NCI-H187 (cell line): ENCODE data around the gene PCDH15.

ENCODE experiments used
- DNase-seq, 2 experiments: peaks; one replicate each; lab custom pipeline; 2025; lab: John Stamatoyannopoulos, UW

The PCDH15 gene

GRCh38 chr10:54125098-54125747, 675.8 kb downstream of the PCDH15 start:
- DNase-seq, result no peak

DNA sequence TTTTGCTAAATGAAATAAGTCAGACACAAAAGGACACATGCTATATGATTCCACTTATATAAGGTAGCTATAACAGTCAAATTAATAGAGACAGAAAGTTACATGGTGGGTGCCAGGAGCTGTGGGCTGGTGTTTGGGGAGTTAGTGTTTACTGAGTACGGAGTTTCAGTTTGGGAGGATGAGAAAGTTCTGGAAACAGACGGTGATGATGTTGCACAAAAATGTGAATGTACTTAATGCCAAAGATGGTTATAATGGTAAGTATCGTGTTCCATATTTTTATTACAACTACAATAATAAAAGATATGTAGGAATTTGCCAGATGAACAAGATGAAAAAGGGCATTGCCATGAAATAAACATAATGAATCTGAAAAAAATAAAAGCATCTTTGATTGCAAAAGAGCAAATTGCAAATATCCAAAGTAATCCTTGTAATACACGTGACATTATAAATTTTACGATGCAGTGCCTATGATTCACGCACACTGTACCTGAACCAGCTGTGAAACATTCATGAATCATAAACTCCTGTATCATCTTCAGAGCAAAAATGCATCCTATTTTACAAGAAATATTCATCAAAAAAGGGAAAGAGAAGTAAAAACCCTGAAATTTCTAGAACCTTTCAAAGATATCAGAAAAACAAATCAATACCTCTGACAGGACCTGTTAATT, 676.7 kb downstream of the PCDH15 start:
- no peak for DNase-seq

GRCh38 chr10:54120806-54121205, 680.2 kb downstream of the PCDH15 start:
- no peak for DNase-seq

GRCh38 chr10:54108961-54109360, 692.1 kb downstream of the PCDH15 start:
- DNase-seq, result no peak

GRCh38 chr10:54096892-54097291, 704.1 kb downstream of the PCDH15 start:
- DNase-seq, result no peak

DNA sequence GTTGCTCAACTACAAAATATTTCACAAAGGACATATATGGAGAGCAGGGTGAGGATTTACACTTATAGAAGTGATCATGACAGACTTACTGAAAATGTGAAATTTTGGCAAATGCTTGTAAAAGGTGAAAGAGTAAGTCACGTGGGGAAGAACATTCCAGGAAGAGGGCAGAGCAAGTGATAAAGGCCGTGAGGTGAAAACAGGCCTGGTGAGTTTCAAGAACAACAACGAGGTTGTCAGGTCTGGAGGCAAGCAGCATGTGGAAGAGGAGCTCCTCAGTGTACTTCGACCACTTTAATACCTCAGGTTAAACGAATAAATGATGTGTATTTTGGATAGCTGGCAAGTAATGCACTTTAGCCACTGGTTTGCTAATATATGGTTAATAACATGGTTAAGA, 706.7 kb downstream of the PCDH15 start:
- DNase-seq, result no peak

DNA sequence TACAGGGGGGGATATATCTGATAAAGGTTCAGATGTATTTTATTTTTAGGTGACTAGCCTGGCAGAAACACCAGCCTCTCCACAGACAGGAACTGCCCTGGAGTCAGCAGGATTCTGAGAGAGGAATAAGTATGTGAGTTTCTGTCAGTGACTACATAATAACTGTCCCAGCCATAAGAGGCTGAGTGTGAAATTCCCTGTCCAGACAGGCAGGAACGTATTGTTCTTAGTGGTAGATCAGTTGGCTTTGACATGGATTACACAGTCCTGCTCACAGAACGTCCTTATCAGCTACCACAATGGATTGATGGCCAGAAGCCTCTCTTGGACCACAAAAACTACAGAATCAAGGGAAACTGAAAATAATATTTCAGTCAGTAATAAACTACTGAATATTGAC, 709.8 kb downstream of the PCDH15 start:
- DNase-seq, result no peak

- no peak for DNase-seq
Observed at GRCh38 chr10:54081950-54082349, 719.1 kb downstream of the PCDH15 start.

DNA sequence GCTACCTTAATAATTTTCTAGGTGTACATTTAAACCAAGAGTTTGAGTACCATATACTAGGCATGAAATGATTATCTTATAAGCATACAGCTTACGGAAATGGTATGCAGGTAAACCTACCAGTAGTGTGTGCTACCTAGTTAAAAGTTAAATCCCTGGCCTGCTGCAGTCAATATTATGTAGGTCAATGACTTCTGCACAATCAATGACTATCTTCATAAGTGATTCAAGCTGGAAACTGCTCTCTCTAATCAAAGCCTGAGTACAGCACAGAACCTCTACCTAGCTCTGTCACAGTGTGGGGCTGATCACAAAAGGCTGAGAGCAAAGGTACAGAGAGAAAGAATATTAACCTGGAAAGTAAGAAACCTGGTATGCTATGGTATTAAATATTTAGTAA, 733.7 kb downstream of the PCDH15 start:
- no peak for DNase-seq

- no peak for DNase-seq
Observed at GRCh38 chr10:54066646-54067045, 734.4 kb downstream of the PCDH15 start.

DNA sequence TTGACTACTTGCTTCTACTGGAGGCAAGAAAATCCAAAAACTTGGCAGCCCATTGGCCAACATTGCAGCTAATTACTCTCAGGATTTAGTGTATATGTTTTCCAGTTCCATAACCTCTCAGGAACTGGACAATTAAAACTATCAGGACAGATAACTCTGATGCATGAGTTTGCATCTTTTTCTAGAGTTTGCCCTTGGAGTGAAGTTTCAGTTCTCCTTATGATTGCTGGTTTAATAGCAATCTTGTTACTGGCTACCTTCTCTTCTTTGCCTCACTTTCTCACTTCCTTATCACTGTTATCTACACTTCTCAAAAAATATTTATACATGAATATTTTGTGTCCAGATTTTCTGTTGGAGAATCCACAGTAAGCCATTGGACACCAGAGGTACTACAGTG, 735.9 kb downstream of the PCDH15 start:
- DNase-seq, result no peak

DNA sequence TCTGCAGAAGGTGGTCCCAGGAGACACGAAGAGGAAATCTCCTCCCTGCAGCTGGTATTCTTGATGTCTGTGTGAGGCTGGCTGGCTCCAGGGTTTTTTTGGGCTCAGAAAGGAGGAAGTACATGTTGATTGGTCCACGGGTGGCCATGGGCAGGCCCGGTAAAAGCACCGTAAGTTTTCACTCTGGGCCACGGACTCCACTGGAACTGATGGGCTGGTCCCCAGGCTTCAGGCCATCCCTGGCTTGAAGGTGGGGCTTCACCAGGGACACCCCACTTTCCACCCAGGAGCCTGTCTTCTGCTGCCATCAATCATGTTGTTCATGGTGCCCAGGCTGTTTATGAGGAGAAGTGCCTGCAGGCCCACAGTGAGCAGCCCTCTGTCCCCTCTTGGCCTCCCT, 736.8 kb downstream of the PCDH15 start:
- DNase-seq, result no peak

DNA sequence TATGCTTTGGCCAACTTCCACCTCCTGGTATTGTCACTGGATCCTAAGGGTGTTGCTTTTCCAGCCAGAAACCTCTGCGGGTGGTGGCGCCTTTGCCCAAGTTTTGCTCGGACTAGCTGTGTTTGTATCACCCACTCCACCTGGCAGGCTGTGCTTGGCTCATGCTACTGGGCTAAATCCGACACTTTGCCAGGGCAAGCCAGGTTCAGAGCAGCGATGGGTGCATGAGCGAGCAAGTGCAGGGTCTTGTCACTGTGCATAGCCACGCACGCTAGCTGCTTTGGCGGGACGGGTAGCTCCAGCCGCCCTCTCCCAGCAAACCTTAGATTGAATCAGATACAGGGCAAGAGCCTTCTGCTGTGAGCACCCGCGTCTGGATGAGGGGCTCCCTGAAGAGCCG, 737.5 kb downstream of the PCDH15 start:
- no peak for DNase-seq

DNA sequence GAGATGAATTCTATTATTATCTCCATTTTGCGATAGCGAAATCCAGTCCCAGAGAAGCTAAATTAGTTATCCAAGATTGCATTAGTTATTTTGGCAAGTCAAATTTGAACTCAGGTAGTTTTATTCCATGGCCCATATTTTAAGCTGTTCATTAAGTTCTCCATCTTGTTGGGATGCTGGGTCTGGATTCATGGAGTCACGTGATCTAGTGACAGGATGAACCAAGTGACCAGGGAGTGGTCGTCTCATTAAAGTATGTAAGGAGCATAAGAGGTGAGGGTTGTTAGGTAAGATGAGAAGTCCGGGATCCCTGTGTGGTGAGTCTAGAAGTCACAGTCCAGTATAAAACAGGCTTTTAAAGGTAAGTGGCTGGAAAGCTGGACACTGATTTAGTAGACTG, 740.5 kb downstream of the PCDH15 start:
- no peak for DNase-seq

DNA sequence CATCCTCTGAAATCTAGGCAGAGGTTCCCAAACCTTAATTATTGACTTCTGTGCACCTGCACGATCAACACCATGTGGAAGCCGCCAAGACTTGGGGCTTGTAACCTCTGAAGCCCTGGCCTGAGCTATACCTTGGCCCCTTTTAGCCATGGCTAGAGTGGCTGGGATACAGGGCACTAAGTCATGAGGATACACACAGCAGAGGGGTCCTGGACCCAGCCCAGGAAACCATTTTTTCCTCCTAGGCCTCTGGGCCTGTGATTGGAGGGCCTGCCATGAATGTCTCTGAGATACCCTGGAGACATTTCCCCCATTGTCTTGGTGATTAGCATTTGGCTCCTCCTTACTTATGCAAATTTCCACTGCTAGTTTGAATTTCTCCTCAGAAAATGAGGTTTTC, 743.7 kb downstream of the PCDH15 start:
- no peak for DNase-seq

- DNase-seq, result no peak
Observed at GRCh38 chr10:54026340-54026739, 774.7 kb downstream of the PCDH15 start.

- DNase-seq, result no peak
Observed at GRCh38 chr10:54011117-54011516, 789.9 kb downstream of the PCDH15 start.

- no peak for DNase-seq
Observed at GRCh38 chr10:54010337-54010933, 790.6 kb downstream of the PCDH15 start.

DNA sequence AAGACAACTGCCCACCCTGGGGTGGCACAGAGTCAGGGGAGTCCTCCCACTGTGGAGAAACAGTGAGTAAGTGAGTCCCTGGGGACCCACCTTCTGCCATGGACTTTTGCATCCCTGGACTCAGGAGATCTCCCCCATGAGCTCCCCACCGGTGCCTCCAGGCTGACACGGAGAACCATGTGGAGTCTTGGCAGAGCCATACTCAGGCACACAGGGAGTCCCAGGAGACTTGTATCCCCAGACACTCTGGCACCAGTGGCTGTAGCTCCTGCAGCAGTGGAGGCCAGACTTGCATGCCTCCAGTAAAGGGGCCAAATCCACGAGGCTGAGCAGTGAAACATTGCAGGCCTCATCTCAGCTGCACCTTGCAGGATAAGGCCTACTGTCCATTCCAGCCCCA, 791.4 kb downstream of the PCDH15 start:
- no peak for DNase-seq

GRCh38 chr10:54002077-54002476, 799.0 kb downstream of the PCDH15 start:
- DNase-seq, result no peak

- DNase-seq, result no peak
Observed at GRCh38 chr10:53997953-53998352, 803.1 kb downstream of the PCDH15 start.

- no peak for DNase-seq
Observed at GRCh38 chr10:53990799-53991238, 810.2 kb downstream of the PCDH15 start.

DNA sequence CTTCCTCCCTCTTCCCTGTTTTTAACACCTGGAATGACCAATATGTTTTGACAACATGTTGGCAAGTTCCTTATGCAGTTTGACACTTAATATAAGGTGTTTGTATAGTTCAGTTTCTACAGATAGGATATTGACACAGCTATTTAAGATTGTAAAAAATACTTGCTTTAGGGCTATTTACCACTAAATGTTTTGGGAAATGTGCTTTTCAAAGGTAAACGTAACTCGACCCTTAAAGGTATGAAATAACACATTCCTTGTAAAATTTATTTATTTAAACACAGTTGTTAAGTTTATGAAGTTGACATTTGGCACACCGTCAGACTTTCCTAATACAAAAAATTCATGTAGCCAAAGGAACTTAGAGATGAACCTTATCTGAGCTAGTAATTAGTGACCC, 817.6 kb downstream of the PCDH15 start:
- no peak for DNase-seq

- no peak for DNase-seq
Observed at GRCh38 chr10:53980210-53980609, 820.8 kb downstream of the PCDH15 start.
